ENCODE measurements around the gene SRC. TPM values are rescaled to one million over a fixed set of nuclear protein-coding genes. Genes with fewer than 3 reads are reported as not detected.

The SRC gene
- total RNA-seq, 1 experiment from 2014 or later = 42.3 TPM

- DNase-seq (ENCODE audit: low read depth, low spot score) (no peak), ATAC-seq (no peak)
- Histone ChIP-seq H3K9ac (ENCODE audit: low read length) (no peak overlapping the region), H3K36me3 (ENCODE audit: control insufficient read depth in 1 of 2, insufficient read depth in 2 of 2, low read length in 2 of 2) (no peaks in the 10 kb centered on the region), H3K79me2 (ENCODE audit: insufficient read depth, low read length) (no peaks in the 10 kb centered on the region), H2AFZ (ENCODE audit: low read depth, low read length, poor library complexity, severe bottlenecking) (no peak overlapping the region), H3K9me3 (ENCODE audit: control insufficient read depth in 1 of 2, insufficient read depth in 1 of 2, low read depth in 1 of 2, low read length in 2 of 2) (no peaks in the 10 kb centered on the region), H3K4me3 (replicated peaks in 1 of 2; ENCODE audit: low read depth in 1 of 2, low read length in 2 of 2) (no peak overlapping the region), H4K20me1 (ENCODE audit: insufficient read depth) (no peaks in the 10 kb centered on the region), H3K27ac (ENCODE audit: low read depth, low read length) (no peak overlapping the region), H3K4me2 (ENCODE audit: low read length) (no peak overlapping the region), H3K27me3 (ENCODE audit: insufficient read depth, low read length) (peaks cover 23% of the 10 kb centered on the region), H3K4me1 (ENCODE audit: control insufficient read depth in 1 of 2, insufficient read depth in 2 of 2, low read length in 2 of 2) (no peaks in the 10 kb centered on the region), H3K9me2 (ENCODE audit: insufficient read depth) (no peaks in the 10 kb centered on the region)
- intact Hi-C loops (cut with micrococcal nuclease) = no loop called here
- ChIA-PET RAD21 (ENCODE audit: low non-redundant PET in 1 of 2, low total read pairs in 2 of 2, uncharacterized antibody in 2 of 2, unreplicated experiment in 2 of 2) (no interaction called here), POLR2A (no interaction called here), CTCF (no interaction called here)
- TF ChIP-seq ELF1 (IDR thresholded peaks at IDR 0.05; ENCODE audit: borderline replicate concordance, low read depth) (no peak), POLR2A (IDR thresholded peaks at IDR 0.05; ENCODE audit: borderline replicate concordance, extremely low read depth, insufficient read depth, insufficient read length) (no peak), POLR2AphosphoS5 (IDR thresholded peaks at IDR 0.05; ENCODE audit: low read depth, low read length) (no peak), RAD21 (IDR thresholded peaks at IDR 0.05; ENCODE audit: low read depth) (no peak), ATF3 (IDR thresholded peaks at IDR 0.05) (no peak), TCF7L2 (IDR thresholded peaks at IDR 0.05; ENCODE audit: borderline replicate concordance, extremely low read depth, insufficient read depth, insufficient read length) (no peak), EZH2 (IDR thresholded peaks at IDR 0.05) (no peak), CBX3 (IDR thresholded peaks at IDR 0.05; ENCODE audit: low read depth) (no peak), CTCF (IDR thresholded peaks at IDR 0.05 in 2 of 3, conservative IDR thresholded peaks at IDR 0.05 in 1 of 3; ENCODE audit: borderline replicate concordance in 1 of 3, insufficient read depth in 1 of 3, low read depth in 2 of 3, low read length in 2 of 3) (no peak), EZH2phosphoT487 (IDR thresholded peaks at IDR 0.05; ENCODE audit: borderline replicate concordance) (no peak), ZBTB33 (IDR thresholded peaks at IDR 0.05; ENCODE audit: extremely low read depth, insufficient replicate concordance, low read length) (no peak), SIN3A (IDR thresholded peaks at IDR 0.05; ENCODE audit: low read depth) (no peak), MAX (IDR thresholded peaks at IDR 0.05) (no peak), YY1 (IDR thresholded peaks at IDR 0.05; ENCODE audit: extremely low read depth, insufficient replicate concordance, low read depth, low read length) (no peak), FOSL1 (IDR thresholded peaks at IDR 0.05; ENCODE audit: low read depth) (no peak), ZNF274 (IDR thresholded peaks at IDR 0.05; ENCODE audit: low read depth, low read length) (no peak), REST (IDR thresholded peaks at IDR 0.05; ENCODE audit: low read depth) (no peak), CEBPB (IDR thresholded peaks at IDR 0.05; ENCODE audit: low read depth) (no peak), ZFX (IDR thresholded peaks at IDR 0.05) (no peak), JUND (IDR thresholded peaks at IDR 0.05) (no peak)
- BruUV-seq (replicated peaks) = no TSS peak
Observed at GRCh38 chr20:37439223-37439933, 93.4 kb downstream of the SRC start.

Measured in HCT116 (cell line).